ENCODE data around the gene CCDC124.

Gene CCDC124

GRCh38 chr19:17920527-17920926 is 12.3 kb upstream of the CCDC124 start:
- Histone ChIP-seq H3K4me3 (ENCODE audit: low read length) (no peak overlapping the region), H3K4me2 (ENCODE audit: low read length) (no peak overlapping the region), H4K20me1 (ENCODE audit: control insufficient read depth, insufficient read depth, low read depth, low read length) (no peaks in the 10 kb centered on the region), H3K27ac (ENCODE audit: low read depth, low read length) (no peak overlapping the region), H3K36me3 (ENCODE audit: control insufficient read depth, low read length) (no peaks in the 10 kb centered on the region), H3K4me1 (ENCODE audit: control insufficient read depth, low read length) (no peaks in the 10 kb centered on the region), H3F3A (ENCODE audit: control insufficient read depth, insufficient read depth) (no peaks in the 10 kb centered on the region), H3K9me3 (ENCODE audit: control insufficient read depth, insufficient read depth, low read length) (no peaks in the 10 kb centered on the region), H3K9me2 (replicated peaks; ENCODE audit: control insufficient read depth, low read length) (no peaks in the 10 kb centered on the region), H3K79me2 (ENCODE audit: control insufficient read depth, low read length) (no peaks in the 10 kb centered on the region), H3K27me3 (ENCODE audit: control insufficient read depth, low read length) (peaks cover 8% of the 10 kb centered on the region; the same call in 1 of the 2 replicates)
- TF ChIP-seq EZH2phosphoT487 (IDR thresholded peaks at IDR 0.05; ENCODE audit: borderline replicate concordance, low read length) (no peak), CTCF (IDR thresholded peaks at IDR 0.05; ENCODE audit: low read depth, low read length, poor library complexity, severe bottlenecking) (no peak)

- Histone ChIP-seq H3F3A (ENCODE audit: control insufficient read depth, insufficient read depth) (no peaks in the 10 kb centered on the region), H3K27ac (ENCODE audit: low read depth, low read length) (no peak overlapping the region), H3K4me3 (ENCODE audit: low read length) (no peak overlapping the region), H3K36me3 (ENCODE audit: control insufficient read depth, low read length) (no peaks in the 10 kb centered on the region), H3K9me3 (ENCODE audit: control insufficient read depth, insufficient read depth, low read length) (no peaks in the 10 kb centered on the region), H3K9me2 (replicated peaks; ENCODE audit: control insufficient read depth, low read length) (no peaks in the 10 kb centered on the region), H3K4me2 (ENCODE audit: low read length) (no peak overlapping the region), H3K27me3 (ENCODE audit: control insufficient read depth, low read length) (peaks cover 8% of the 10 kb centered on the region; the same call in 1 of the 2 replicates), H4K20me1 (ENCODE audit: control insufficient read depth, insufficient read depth, low read depth, low read length) (no peaks in the 10 kb centered on the region), H3K79me2 (ENCODE audit: control insufficient read depth, low read length) (no peaks in the 10 kb centered on the region), H3K4me1 (ENCODE audit: control insufficient read depth, low read length) (no peaks in the 10 kb centered on the region)
- no peak for TF ChIP-seq EZH2phosphoT487 (IDR thresholded peaks at IDR 0.05; ENCODE audit: borderline replicate concordance, low read length)
- TF ChIP-seq CTCF (IDR thresholded peaks at IDR 0.05; ENCODE audit: low read depth, low read length, poor library complexity, severe bottlenecking), result no peak
Observed at GRCh38 chr19:17922138-17922537, 10.7 kb upstream of the CCDC124 start.

GRCh38 chr19:17926044-17926443 is 6.8 kb upstream of the CCDC124 start:
- Histone ChIP-seq H3K36me3 (ENCODE audit: control insufficient read depth, low read length) (no peaks in the 10 kb centered on the region), H3K4me3 (ENCODE audit: low read length) (no peak overlapping the region), H3K9me3 (ENCODE audit: control insufficient read depth, insufficient read depth, low read length) (no peaks in the 10 kb centered on the region), H3K4me2 (ENCODE audit: low read length) (no peak overlapping the region), H3K79me2 (ENCODE audit: control insufficient read depth, low read length) (no peaks in the 10 kb centered on the region), H3K27me3 (ENCODE audit: control insufficient read depth, low read length) (0 out of 2 replicates have a peak, but pooled peaks cover 4% of the 10 kb centered on the region), H3K4me1 (ENCODE audit: control insufficient read depth, low read length) (no peaks in the 10 kb centered on the region), H3F3A (ENCODE audit: control insufficient read depth, insufficient read depth) (no peaks in the 10 kb centered on the region), H3K27ac (ENCODE audit: low read depth, low read length) (no peak overlapping the region), H4K20me1 (ENCODE audit: control insufficient read depth, insufficient read depth, low read depth, low read length) (no peaks in the 10 kb centered on the region), H3K9me2 (replicated peaks; ENCODE audit: control insufficient read depth, low read length) (no peaks in the 10 kb centered on the region)
- no peak for TF ChIP-seq CTCF (IDR thresholded peaks at IDR 0.05; ENCODE audit: low read depth, low read length, poor library complexity, severe bottlenecking)
- no peak for TF ChIP-seq EZH2phosphoT487 (IDR thresholded peaks at IDR 0.05; ENCODE audit: borderline replicate concordance, low read length)
